ENCODE data around the gene POPDC2. TPM values are rescaled to one million over a fixed set of nuclear protein-coding genes. Genes with fewer than 3 reads are reported as not detected.

Gene POPDC2
- total and polyA plus RNA-seq, 8 donors, result 1.4 to 10.7 (median 8.7) TPM

DNA sequence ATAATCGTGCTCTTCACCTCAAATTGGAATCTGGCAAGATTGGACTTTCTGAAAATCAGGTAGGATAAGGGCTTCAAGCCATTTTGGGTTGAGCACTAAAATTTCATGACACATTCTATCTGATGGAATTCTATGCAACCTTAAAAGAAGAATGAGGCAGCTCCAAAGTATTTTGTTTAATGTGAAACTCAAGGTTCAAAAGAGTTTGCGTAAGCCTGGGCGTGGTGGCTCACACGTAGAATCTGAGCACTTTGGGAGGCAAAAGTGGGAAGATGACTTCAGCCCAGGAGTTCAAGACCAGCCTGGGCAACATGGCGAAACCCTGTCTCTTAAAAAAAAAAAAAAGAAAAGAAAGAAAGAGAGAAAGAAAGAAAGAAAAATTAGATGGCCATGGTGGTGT, 66.3 kb downstream of the POPDC2 start:
- Histone ChIP-seq H3K27ac (no peak overlapping the region), H3K9me3 (no peaks in the 10 kb centered on the region), H3K4me1 (peaks cover 4 to 29% (median 15%) of the 10 kb centered on the region in 4 donors), H3K27me3 (no peaks in the 10 kb centered on the region), H3K36me3 (no peaks in the 10 kb centered on the region), H3K4me3 (no peak overlapping the region)
- no peak for DNase-seq
- 80 to 88% (median 85%) methylated on average over 5 of the region's 5 CpGs for WGBS, 5 donors
- intact Hi-C loops (cut with DNase I; ENCODE audit: low total_unique reads), result no loop called here
- no peak for TF ChIP-seq POLR2A (IDR thresholded peaks at IDR 0.05)
- TF ChIP-seq, protein P1, sequence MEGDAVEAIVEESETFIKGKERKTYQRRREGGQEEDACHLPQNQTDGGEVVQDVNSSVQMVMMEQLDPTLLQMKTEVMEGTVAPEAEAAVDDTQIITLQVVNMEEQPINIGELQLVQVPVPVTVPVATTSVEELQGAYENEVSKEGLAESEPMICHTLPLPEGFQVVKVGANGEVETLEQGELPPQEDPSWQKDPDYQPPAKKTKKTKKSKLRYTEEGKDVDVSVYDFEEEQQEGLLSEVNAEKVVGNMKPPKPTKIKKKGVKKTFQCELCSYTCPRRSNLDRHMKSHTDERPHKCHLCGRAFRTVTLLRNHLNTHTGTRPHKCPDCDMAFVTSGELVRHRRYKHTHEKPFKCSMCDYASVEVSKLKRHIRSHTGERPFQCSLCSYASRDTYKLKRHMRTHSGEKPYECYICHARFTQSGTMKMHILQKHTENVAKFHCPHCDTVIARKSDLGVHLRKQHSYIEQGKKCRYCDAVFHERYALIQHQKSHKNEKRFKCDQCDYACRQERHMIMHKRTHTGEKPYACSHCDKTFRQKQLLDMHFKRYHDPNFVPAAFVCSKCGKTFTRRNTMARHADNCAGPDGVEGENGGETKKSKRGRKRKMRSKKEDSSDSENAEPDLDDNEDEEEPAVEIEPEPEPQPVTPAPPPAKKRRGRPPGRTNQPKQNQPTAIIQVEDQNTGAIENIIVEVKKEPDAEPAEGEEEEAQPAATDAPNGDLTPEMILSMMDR (IDR thresholded peaks at IDR 0.05), result no peak
- no peak for TF ChIP-seq POLR2AphosphoS5 (IDR thresholded peaks at IDR 0.05)
- TF ChIP-seq EP300 (IDR thresholded peaks at IDR 0.05), result no peak

DNA sequence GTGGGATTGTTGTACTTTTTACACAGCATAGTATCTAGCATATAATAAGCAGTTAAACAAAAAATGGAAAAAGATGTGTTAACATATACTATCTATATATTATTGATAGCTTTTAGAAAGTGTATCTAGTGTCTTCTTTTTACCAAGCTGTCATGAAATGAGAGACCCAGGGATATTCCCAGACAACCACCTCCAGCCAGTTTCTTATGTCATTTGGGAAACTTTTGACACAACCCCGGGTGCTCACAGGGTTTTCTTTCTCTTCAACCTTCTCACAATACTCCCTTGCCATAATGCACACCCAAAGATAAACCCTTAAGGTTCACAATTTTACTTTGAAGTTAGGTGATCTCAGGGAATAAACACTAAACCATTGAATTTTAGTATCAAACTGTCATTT, 67.5 kb downstream of the POPDC2 start:
- TF ChIP-seq POLR2A (IDR thresholded peaks at IDR 0.05) (no peak), POLR2AphosphoS5 (IDR thresholded peaks at IDR 0.05) (no peak), EP300 (IDR thresholded peaks at IDR 0.05) (no peak)
- TF ChIP-seq, protein P1 (IDR thresholded peaks at IDR 0.05), result no peak
- intact Hi-C loops (cut with DNase I; ENCODE audit: low total_unique reads), result no loop called here
- peaks cover 4 to 23% (median 10%) of the 10 kb centered on the region in 4 donors for H3K4me1 ChIP-seq
- H3K4me3 ChIP-seq, result no peak overlapping the region
- H3K36me3 ChIP-seq, result no peaks in the 10 kb centered on the region
- no peaks in the 10 kb centered on the region for H3K27me3 ChIP-seq
- H3K27ac ChIP-seq, result no peak overlapping the region
- H3K9me3 ChIP-seq, result no peaks in the 10 kb centered on the region
- DNase-seq, result no peak
- 57 to 74% (median 59%) methylated on average over 1 of the region's 1 CpG for WGBS, 5 donors

Other genes with a start within 250 kb of the POPDC2 start
- 10 to 100 TPM; 22.2 to 59.7 (median 48.4) TPM for gene TMEM39A, start 197.0 kb downstream of the POPDC2 start, total RNA-seq
- gene TMEM39A, start 197.0 kb downstream of the POPDC2 start, polyA plus RNA-seq, result 1 to 10 TPM; 4.7 to 5.3 (median 4.9) TPM
- gene POGLUT1, start 191.6 kb downstream of the POPDC2 start, total RNA-seq, result 10 to 100 TPM; 15.2 to 42.3 (median 29.0) TPM
- gene POGLUT1, start 191.6 kb downstream of the POPDC2 start, polyA plus RNA-seq, result 1 to 10 TPM; 2.3 to 6.3 (median 3.2) TPM
- gene TIMMDC1, start 162.0 kb downstream of the POPDC2 start, total RNA-seq, result 100 to 1,000 TPM in 1 of 5 donors, 10 to 100 TPM in 4; 26.3 to 165 (median 75.8) TPM
- 10 to 100 TPM; 55.5 to 66.6 (median 62.6) TPM for gene TIMMDC1, start 162.0 kb downstream of the POPDC2 start, polyA plus RNA-seq
- gene CD80, start 101.0 kb downstream of the POPDC2 start, total RNA-seq, result 1 to 10 TPM in 2 of 5 donors, under 1 TPM in 2, not detected in 1; 0.14 to 9.9 (median 1.4) TPM
- gene CD80, start 101.0 kb downstream of the POPDC2 start, polyA plus RNA-seq, result under 1 TPM in 2 of 3 donors, not detected in 1; 0.19 to 0.25 TPM
- 10 to 100 TPM in 1 of 5 donors, 1 to 10 TPM in 2, under 1 TPM in 1, not detected in 1; 0.89 to 21.4 (median 2.8) TPM for gene ADPRH, start 81.1 kb downstream of the POPDC2 start, total RNA-seq
- gene ADPRH, start 81.1 kb downstream of the POPDC2 start, polyA plus RNA-seq, result 1 to 10 TPM; 1.8 to 3.7 (median 2.5) TPM
- gene PLA1A, start 62.7 kb downstream of the POPDC2 start, total RNA-seq, result 10 to 100 TPM in 1 of 5 donors, 1 to 10 TPM in 2, not detected in 2; 3.1 to 16.9 (median 9.3) TPM
- 1 to 10 TPM; 1.1 to 3.5 (median 2.3) TPM for gene PLA1A, start 62.7 kb downstream of the POPDC2 start, polyA plus RNA-seq
- gene COX17, start 16.8 kb upstream of the POPDC2 start, total RNA-seq, result 10 to 100 TPM; 28.6 to 65.9 (median 32.5) TPM
- 100 to 1,000 TPM; 164 to 184 (median 179) TPM for gene COX17, start 16.8 kb upstream of the POPDC2 start, polyA plus RNA-seq
- gene CFAP91, start 42.4 kb upstream of the POPDC2 start, total RNA-seq, result 10 to 100 TPM in 1 of 5 donors, 1 to 10 TPM in 4; 3.6 to 46.1 (median 3.8) TPM
- 1 to 10 TPM; 1.5 to 1.8 (median 1.5) TPM for gene CFAP91, start 42.4 kb upstream of the POPDC2 start, polyA plus RNA-seq
- gene NR1I2, start 121.5 kb upstream of the POPDC2 start, total RNA-seq, result 10 to 100 TPM in 2 of 5 donors, not detected in 3; 10.5 to 37.4 TPM
- under 1 TPM in 2 of 3 donors, not detected in 1; 0.08 to 0.25 TPM for gene NR1I2, start 121.5 kb upstream of the POPDC2 start, polyA plus RNA-seq

All from stomach (tissue), 9 donors.